H1 (cell line): ENCODE results near the gene NAP1L1. TPM values are rescaled to one million over a fixed set of nuclear protein-coding genes. Genes with fewer than 3 reads are reported as not detected.

Experiments
- CHD7 ChIP-seq: fragments of 300-600 bp; sonication (generic); IDR thresholded peaks from 2 replicates; pipeline ENCODE4 v1.7.1; 2012; ENCODE audit warnings: low read length, moderate library complexity, mild to moderate bottlenecking, inconsistent platforms; ENCODE audit not compliant: insufficient replicate concordance
- RAD21 ChIP-seq, 2 experiments: IDR thresholded peaks in 1 of 2; conservative IDR thresholded peaks in 1 of 2; 2 replicates each; pipeline ENCODE4 v1.6.1; 2011; ENCODE audit warnings: low read depth in 2 of 2, low read length in 2 of 2, improper control_type of control experiment in 1 of 2, inconsistent platforms in 1 of 2, mild to moderate bottlenecking in 1 of 2, moderate library complexity in 1 of 2
- SP1 ChIP-seq: IDR thresholded peaks from 2 replicates; pipeline ENCODE4 v1.6.1; 2011; ENCODE audit warnings: low read depth, low read length
- polyA plus RNA-seq, 7 experiments: library from polyadenylated mRNA; depleted of rRNA in 3 of 7; stranded (reverse) in 5 of 7; unstranded in 2 of 7; fragments of >200 nt in 5 of 7; fragments of 200-250 nt in 2 of 7; gene quantifications; 1 replicate in 5 of 7; 2 replicates in 1 of 7; 4 replicates in 1 of 7; pipeline versions ENCODE4 v1.2.1 to v1.2.3, GENCODE V29; 2011 to 2013; ENCODE audit warnings: missing spikeins in 2 of 7, mixed read lengths in 2 of 7
- total RNA-seq: library from RNA; stranded (reverse); fragmentation: NEBNext Ultra II Directional; extraction: Animal tissue kit (Norgen Biotek cat#: 25700); gene quantifications from 2 replicates; pipeline ENCODE4 v1.2.1, GENCODE V29; 2021

Gene NAP1L1
- total and polyA plus RNA-seq, 2 of the 8 experiments (the other 6 are each of a cell fraction or from before 2014, with no cell fraction given): 202 to 1,159 TPM

- no peak for TF ChIP-seq RAD21 (IDR thresholded peaks at IDR 0.05 in 1 of 2, conservative IDR thresholded peaks at IDR 0.05 in 1 of 2; ENCODE audit: low read depth in 2 of 2, low read length in 2 of 2)
- no peak for TF ChIP-seq CHD7
- TF ChIP-seq SP1: no peak
- TF ChIP-seq, all 59 proteins: peak for 0
These were observed 64.2 kb downstream of the NAP1L1 start (continued) for GRCh38 chr12:76020281-76020680.
